Heart left ventricle (tissue), 13 donors: ENCODE measurements around the gene ITSN1.

Experiments used
- POLR2A ChIP-seq, 2 donors: fragments of 450-650 bp; IDR thresholded peaks; one replicate each; pipeline ENCODE4 v1.6.1; 2017; ENCODE audit warnings: antibody characterized with exemption in 2 of 2, mild to moderate bottlenecking in 2 of 2, moderate library complexity in 2 of 2
- TF ChIP-seq, protein P1 (sequence below), 12 donors: fragments of 200-600 bp; sonication (generic) in 4 of 12; IDR thresholded peaks; one replicate each; pipeline versions ENCODE4 v1.5.0 to v1.8.0; 2018 to 2022; ENCODE audit warnings: antibody characterized with exemption in 12 of 12, mild to moderate bottlenecking in 5 of 12
- donor health status: ischemic (EF 13 %, LVEDD 7.1; RV severe dilation, severe dysfunction).
- donor health status: DM: no; HTN: yes; CAD: no.
- donor health status: DM: no; HTN: no; CAD: no.
- donor health status: ischemic (EF 25% LVEDD 6.9; RV normal size, moderate dysfunction).
- donor health status: ischemic (EF 25% LVEDD 5.7; RV mildly dilated, moderate dysfunction).
- donor health status: ischemic (EF 35%, LVEDD 5.7; RV mildly dilated, moderate dysfunction).
- donor health status: nonischemic (EF 11% LVEDD 7.7; RV severe dilation, severe dysfunction).
- donor health status: DM: yes; HTN: yes; CAD: no.
- donor health status: PGD.
- donor health status: ischemic (EF 29% LVEDD 5.4; RV normal size, mild dysfunction).
- donor health status: nonischemic (EF 23%, LVEDD 6.1; RV moderate dilation, normal function).

- no peak for TF ChIP-seq POLR2A (IDR thresholded peaks at IDR 0.05)
- TF ChIP-seq, protein P1, sequence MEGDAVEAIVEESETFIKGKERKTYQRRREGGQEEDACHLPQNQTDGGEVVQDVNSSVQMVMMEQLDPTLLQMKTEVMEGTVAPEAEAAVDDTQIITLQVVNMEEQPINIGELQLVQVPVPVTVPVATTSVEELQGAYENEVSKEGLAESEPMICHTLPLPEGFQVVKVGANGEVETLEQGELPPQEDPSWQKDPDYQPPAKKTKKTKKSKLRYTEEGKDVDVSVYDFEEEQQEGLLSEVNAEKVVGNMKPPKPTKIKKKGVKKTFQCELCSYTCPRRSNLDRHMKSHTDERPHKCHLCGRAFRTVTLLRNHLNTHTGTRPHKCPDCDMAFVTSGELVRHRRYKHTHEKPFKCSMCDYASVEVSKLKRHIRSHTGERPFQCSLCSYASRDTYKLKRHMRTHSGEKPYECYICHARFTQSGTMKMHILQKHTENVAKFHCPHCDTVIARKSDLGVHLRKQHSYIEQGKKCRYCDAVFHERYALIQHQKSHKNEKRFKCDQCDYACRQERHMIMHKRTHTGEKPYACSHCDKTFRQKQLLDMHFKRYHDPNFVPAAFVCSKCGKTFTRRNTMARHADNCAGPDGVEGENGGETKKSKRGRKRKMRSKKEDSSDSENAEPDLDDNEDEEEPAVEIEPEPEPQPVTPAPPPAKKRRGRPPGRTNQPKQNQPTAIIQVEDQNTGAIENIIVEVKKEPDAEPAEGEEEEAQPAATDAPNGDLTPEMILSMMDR (IDR thresholded peaks at IDR 0.05): no peak
Observed at GRCh38 chr21:33909756-33910155, 267.5 kb downstream of the ITSN1 start.
